ENCODE data around the gene CNNM1. TPM values are rescaled to one million over a fixed set of nuclear protein-coding genes. Genes with fewer than 3 reads are reported as not detected.

The CNNM1 gene
- total RNA-seq (1 to 10 TPM; 1.1 to 2.2 (median 1.2) TPM), polyA plus RNA-seq (under 1 TPM in 1 of 3 donors, not detected in 2; 0.23 TPM)

DNA sequence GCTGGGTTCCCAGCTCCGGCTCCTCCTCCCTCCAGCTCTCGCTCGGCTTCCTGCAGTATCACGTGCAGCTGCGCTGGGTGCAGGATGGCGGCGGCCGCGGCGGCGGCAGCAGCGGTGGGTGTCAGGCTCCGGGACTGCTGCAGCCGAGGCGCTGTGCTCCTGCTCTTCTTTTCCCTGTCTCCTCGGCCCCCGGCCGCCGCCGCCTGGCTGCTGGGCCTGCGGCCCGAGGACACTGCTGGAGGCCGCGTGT, at the start of gene CNNM1:
Gene CNNM1, plus strand, starts transcription at position 53 of the 250 bp plus-strand sequence. Its CDS starts 32 bp downstream, at position 85.
- intact Hi-C loops (cut with DNase I): no loop called here
- Histone ChIP-seq H3K9me3 (no peaks in the 10 kb centered on the region), H3K27ac (peak within 1 kb of the TSS in 3 of 4 donors; percentile 42 to 59 (median 47)), H3K36me3 (no peaks in the 10 kb centered on the region), H3K4me3 (peak within 1 kb of the TSS; percentile 42 to 77 (median 56)), H3K27me3 (peaks cover 0 to 23% (median 20%) of the 10 kb centered on the region in 3 donors), H3K4me1 (peaks cover 0 to 20% (median 19%) of the 10 kb centered on the region in 4 donors)
- peak; percentile 74 for DNase-seq
- TF ChIP-seq EP300 (IDR thresholded peaks at IDR 0.05) (no peak), POLR2A (IDR thresholded peaks at IDR 0.05) (no peak), POLR2AphosphoS5 (IDR thresholded peaks at IDR 0.05) (no peak)
- TF ChIP-seq, protein P1, sequence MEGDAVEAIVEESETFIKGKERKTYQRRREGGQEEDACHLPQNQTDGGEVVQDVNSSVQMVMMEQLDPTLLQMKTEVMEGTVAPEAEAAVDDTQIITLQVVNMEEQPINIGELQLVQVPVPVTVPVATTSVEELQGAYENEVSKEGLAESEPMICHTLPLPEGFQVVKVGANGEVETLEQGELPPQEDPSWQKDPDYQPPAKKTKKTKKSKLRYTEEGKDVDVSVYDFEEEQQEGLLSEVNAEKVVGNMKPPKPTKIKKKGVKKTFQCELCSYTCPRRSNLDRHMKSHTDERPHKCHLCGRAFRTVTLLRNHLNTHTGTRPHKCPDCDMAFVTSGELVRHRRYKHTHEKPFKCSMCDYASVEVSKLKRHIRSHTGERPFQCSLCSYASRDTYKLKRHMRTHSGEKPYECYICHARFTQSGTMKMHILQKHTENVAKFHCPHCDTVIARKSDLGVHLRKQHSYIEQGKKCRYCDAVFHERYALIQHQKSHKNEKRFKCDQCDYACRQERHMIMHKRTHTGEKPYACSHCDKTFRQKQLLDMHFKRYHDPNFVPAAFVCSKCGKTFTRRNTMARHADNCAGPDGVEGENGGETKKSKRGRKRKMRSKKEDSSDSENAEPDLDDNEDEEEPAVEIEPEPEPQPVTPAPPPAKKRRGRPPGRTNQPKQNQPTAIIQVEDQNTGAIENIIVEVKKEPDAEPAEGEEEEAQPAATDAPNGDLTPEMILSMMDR (IDR thresholded peaks at IDR 0.05): no peak
- 0 to 1% methylated on average over 24 of the region's 24 CpGs for WGBS, 2 donors

DNA sequence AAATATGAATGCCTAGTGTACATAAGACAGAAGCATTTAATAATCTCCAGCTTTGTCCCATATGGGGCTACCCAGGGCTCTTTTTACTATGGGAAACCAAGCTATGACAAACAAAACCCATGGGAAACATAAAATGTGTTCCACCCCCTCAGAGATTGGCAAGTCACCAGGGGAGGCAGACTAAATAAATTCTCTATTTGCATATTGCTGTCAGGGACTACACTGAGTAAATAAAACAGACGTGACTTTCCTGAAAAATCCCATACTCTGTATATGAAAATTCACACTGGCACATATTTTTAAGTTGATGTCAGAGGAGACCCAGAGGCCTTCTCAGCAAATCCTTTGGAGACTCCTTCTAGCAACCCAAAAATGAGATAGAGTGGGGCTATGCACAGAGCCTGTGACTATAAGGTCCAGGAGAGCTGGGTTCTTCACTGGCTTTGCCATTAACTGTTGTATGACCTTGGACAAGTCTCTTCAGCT, 49.5 kb upstream of the CNNM1 start:
- peaks cover 0 to 5% (median 0%) of the 10 kb centered on the region in 4 donors for H3K9me3 ChIP-seq
- H3K4me1 ChIP-seq: no peaks in the 10 kb centered on the region
- intact Hi-C loops (cut with DNase I): no loop called here
- no peaks in the 10 kb centered on the region for H3K36me3 ChIP-seq
- H3K27me3 ChIP-seq: no peaks in the 10 kb centered on the region
- WGBS, 2 donors: 9 to 41% methylated on average over 1 of the region's 1 CpG
- no peak overlapping the region for H3K4me3 ChIP-seq
- no peak for DNase-seq
- no peak overlapping the region for H3K27ac ChIP-seq
- TF ChIP-seq POLR2AphosphoS5 (IDR thresholded peaks at IDR 0.05) (no peak), POLR2A (IDR thresholded peaks at IDR 0.05) (no peak), EP300 (IDR thresholded peaks at IDR 0.05) (no peak)
- TF ChIP-seq, protein P1 (IDR thresholded peaks at IDR 0.05): no peak

DNA sequence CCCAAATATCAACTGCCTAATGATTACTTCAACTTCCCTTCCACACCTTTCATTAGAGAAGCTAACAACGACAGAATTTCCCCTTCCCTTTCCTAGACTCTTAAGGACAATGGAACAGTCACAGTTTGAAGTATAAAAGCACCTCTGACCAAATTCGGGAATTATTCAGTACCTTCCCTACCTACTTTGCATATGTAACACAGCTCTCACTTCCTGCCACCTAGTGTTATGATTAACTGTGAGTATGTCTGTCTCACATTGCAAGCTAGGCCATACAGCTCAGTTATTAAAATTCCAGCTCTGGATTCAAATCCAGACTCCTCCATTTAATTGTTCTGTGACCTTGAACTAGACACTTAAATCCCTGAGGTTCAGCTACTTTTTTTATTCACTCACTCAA, 48.7 kb upstream of the CNNM1 start:
- H3K4me1 ChIP-seq: no peaks in the 10 kb centered on the region
- no peak overlapping the region for H3K4me3 ChIP-seq
- no peaks in the 10 kb centered on the region for H3K27me3 ChIP-seq
- peaks cover 0 to 5% (median 0%) of the 10 kb centered on the region in 4 donors for H3K9me3 ChIP-seq
- 49 to 53% methylated on average over 2 of the region's 2 CpGs for whole genome bisulfite sequencing, 2 donors
- no peak overlapping the region for H3K27ac ChIP-seq
- H3K36me3 ChIP-seq: no peaks in the 10 kb centered on the region
- no peak for DNase-seq
- TF ChIP-seq EP300 (IDR thresholded peaks at IDR 0.05) (no peak), POLR2A (IDR thresholded peaks at IDR 0.05) (no peak), POLR2AphosphoS5 (IDR thresholded peaks at IDR 0.05) (no peak)
- TF ChIP-seq, protein P1 (IDR thresholded peaks at IDR 0.05): no peak
- intact Hi-C loops (cut with DNase I): no loop called here

DNA sequence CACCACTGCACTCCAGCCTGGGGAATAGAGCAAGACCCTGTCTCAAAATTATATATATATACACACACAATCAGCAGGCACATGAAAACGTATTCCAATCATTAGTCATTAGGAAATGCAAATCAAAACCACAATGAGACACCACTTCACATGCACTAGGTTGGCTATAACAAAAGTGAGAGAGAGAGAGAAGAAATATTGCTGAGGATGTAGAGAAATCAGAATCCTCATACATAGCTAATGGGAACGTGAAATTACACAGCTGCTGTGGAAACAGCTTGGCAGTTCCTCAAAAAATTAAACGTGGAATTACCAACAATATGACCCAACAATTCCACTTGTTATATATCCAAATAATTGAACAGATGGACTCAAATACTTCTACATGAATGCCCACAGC, 43.3 kb upstream of the CNNM1 start:
- H3K27me3 ChIP-seq: no peaks in the 10 kb centered on the region
- intact Hi-C loops (cut with DNase I): no loop called here
- WGBS, 2 donors: 37 to 44% methylated on average over 3 of the region's 3 CpGs
- no peak for DNase-seq
- peaks cover 0 to under 1% (median 0%) of the 10 kb centered on the region in 4 donors for H3K4me1 ChIP-seq
- peaks cover 0 to 5% (median 0%) of the 10 kb centered on the region in 4 donors for H3K9me3 ChIP-seq
- H3K4me3 ChIP-seq: no peak overlapping the region
- H3K27ac ChIP-seq: no peak overlapping the region
- TF ChIP-seq, protein P1 (IDR thresholded peaks at IDR 0.05): no peak
- TF ChIP-seq POLR2AphosphoS5 (IDR thresholded peaks at IDR 0.05) (no peak), POLR2A (IDR thresholded peaks at IDR 0.05) (no peak), EP300 (IDR thresholded peaks at IDR 0.05) (no peak)
- no peaks in the 10 kb centered on the region for H3K36me3 ChIP-seq

DNA sequence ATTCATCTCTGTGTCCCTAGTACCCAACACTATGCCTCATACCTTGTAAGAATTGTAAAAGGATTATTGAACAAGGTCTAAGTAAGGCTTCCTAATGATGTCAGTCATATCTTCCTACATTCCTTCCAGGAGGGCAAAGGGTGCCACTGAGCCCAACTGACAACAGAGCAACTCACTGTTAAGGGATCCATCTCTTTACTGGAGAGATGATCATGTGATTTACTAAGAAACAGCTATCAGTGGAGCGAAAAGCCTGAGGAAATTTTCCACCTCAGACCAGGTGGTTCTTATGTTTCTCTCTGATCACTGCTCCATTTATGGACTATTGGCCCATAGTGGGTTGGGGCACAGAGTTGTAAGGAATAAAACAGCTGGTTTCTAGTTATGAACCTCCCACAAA, 38.9 kb upstream of the CNNM1 start:
- DNase-seq: no peak
- no peak overlapping the region for H3K4me3 ChIP-seq
- H3K27ac ChIP-seq: no peak overlapping the region
- TF ChIP-seq POLR2A (IDR thresholded peaks at IDR 0.05) (no peak), POLR2AphosphoS5 (IDR thresholded peaks at IDR 0.05) (no peak), EP300 (IDR thresholded peaks at IDR 0.05) (no peak)
- TF ChIP-seq, protein P1 (IDR thresholded peaks at IDR 0.05): no peak
- no peaks in the 10 kb centered on the region for H3K27me3 ChIP-seq
- 92 to 96% methylated on average over 1 of the region's 1 CpG for WGBS, 2 donors
- H3K9me3 ChIP-seq: no peaks in the 10 kb centered on the region
- H3K36me3 ChIP-seq: no peaks in the 10 kb centered on the region
- intact Hi-C loops (cut with DNase I): no loop called here
- H3K4me1 ChIP-seq: peaks cover 0 to 15% (median 8%) of the 10 kb centered on the region in 4 donors
